SU-DHL-6 (cell line): Measurements from ENCODE around the gene ACER3.

ENCODE experiments used
- CTCF ChIP-seq: fragments of 200-600 bp; sonication (generic); IDR thresholded peaks from one replicate; pipeline ENCODE4 v1.5.1; 2017; ENCODE audit warnings: antibody characterized with exemption, mild to moderate bottlenecking, low read length, moderate library complexity; ENCODE audit not compliant: insufficient read depth, poor library complexity, severe bottlenecking
- EZH2phosphoT487 ChIP-seq: fragments of 200-600 bp; sonication (generic), shearing (Covaris generic); conservative IDR thresholded peaks from 2 replicates; pipeline ENCODE4 v1.6.1; 2018; ENCODE audit warnings: mild to moderate bottlenecking, antibody characterized with exemption, low read length, moderate library complexity, mixed read lengths

GRCh38 chr11:77026221-77026620, 165.5 kb downstream of the ACER3 start:
- TF ChIP-seq EZH2phosphoT487 (no peak), CTCF (no peak)
